Measurements from ENCODE around the gene KLHL22.
"Not testable (repeated sequence)": the region's sequence is repeated elsewhere in the genome, so short reads cannot be mapped to it uniquely, and the experiment has no call there.

The KLHL22 gene

DNA sequence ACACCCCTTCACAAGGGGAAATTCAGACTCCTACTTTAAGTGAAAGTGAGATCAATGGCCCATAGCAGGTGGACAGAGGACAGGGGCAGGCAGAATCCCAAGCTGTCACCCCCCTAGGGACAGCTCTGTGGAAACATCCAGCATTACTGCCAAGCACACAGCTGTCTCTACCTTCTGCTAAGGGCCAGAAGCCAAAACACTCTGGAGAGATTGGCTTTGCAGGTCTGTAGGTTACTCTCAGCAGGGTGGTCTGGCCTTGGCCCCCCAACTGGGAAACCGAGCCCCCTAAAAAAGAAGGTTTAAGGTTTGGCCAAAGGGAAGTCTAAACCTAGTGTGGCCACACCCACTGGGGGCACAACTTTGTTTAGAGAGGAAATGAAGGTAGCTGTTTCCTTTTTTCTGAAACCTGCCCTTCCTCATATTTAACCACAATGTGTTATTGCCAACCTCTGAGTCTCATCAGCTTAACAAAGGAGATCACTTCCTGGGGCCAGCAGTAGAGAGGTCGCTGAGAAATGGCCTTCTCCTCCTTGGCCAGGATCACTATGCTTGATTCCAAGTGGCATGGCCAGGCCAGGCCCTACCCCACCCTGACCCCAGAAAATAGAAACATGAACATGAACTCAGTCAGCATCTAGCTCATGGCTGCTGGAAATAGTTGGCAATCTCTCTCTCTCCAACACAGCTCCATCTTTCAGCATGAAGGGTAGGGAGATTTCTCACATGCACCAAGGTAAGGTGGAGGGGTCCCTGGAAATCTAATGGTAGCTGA, 32.1 kb downstream of the KLHL22 start:
- Histone ChIP-seq H3K27me3 (replicated peaks; ENCODE audit: control insufficient read depth, insufficient read depth, low read length) (no peaks in the 10 kb centered on the region), H3K4me1 (ENCODE audit: control insufficient read depth, insufficient read depth, low read length) (peaks cover 11% of the 10 kb centered on the region), H3K9me3 (ENCODE audit: control insufficient read depth, low read length) (no peaks in the 10 kb centered on the region), H3K36me3 (ENCODE audit: control insufficient read depth, insufficient read depth, low read length, severe bottlenecking) (peaks cover 39% of the 10 kb centered on the region), H3K9ac (ENCODE audit: low read length) (no peak overlapping the region), H3K4me3 (ENCODE audit: low read length) (no peak overlapping the region)
- no peak for DNase-seq (ENCODE audit: low read depth)

DNA sequence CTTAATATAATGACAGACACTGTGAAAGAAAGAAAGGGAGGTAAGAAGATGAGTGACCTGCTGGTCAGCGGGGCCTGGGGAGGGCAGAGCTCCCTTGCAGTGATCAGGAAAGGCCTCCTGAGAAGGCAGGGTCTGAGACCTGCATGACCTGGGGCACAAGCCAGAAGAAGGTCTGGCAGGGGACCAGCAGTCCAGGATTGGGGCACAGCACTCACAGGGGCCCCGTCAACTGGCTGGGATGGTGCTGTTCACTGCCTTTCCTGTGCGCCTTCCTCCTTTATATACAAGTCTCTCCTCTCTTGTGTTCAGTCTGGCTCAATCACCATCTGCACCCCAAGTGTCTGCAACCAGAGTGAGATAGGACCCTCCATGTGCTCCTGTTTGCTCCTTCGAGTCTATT, 35.7 kb downstream of the KLHL22 start:
- H3K9ac ChIP-seq (ENCODE audit: low read length) = no peak overlapping the region
- no peaks in the 10 kb centered on the region for H3K27me3 ChIP-seq (replicated peaks; ENCODE audit: control insufficient read depth, insufficient read depth, low read length)
- H3K36me3 ChIP-seq (ENCODE audit: control insufficient read depth, insufficient read depth, low read length, severe bottlenecking) = peaks cover 43% of the 10 kb centered on the region
- no peak for DNase-seq (ENCODE audit: low read depth)
- no peaks in the 10 kb centered on the region for H3K9me3 ChIP-seq (ENCODE audit: control insufficient read depth, low read length)
- no peak overlapping the region for H3K4me3 ChIP-seq (ENCODE audit: low read length)
- peaks cover 17% of the 10 kb centered on the region for H3K4me1 ChIP-seq (ENCODE audit: control insufficient read depth, insufficient read depth, low read length)

DNA sequence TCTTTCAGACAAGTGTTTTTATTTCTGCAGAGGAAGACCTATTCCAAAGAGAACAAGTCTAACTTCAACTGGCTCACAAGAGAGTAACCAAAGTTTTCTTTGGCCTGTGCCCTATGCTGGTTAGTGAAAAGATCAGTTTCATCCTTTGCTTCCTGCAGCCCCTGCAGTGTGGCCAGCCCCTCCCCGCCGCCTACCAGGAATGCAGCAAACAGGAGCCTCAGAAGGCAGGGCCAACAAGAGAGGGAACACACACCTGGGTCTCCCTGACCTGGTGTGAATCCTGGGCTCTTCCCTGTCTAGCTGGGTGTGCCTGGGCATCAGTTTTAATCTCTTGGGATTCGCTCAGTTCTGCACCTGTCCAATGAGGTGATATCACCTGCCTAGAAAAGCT, 36.4 kb downstream of the KLHL22 start:
- Histone ChIP-seq H3K4me1 (ENCODE audit: control insufficient read depth, insufficient read depth, low read length) (peaks cover 17% of the 10 kb centered on the region), H3K4me3 (ENCODE audit: low read length) (no peak overlapping the region), H3K27me3 (replicated peaks; ENCODE audit: control insufficient read depth, insufficient read depth, low read length) (no peaks in the 10 kb centered on the region), H3K9ac (ENCODE audit: low read length) (no peak overlapping the region), H3K36me3 (ENCODE audit: control insufficient read depth, insufficient read depth, low read length, severe bottlenecking) (peaks cover 41% of the 10 kb centered on the region), H3K9me3 (ENCODE audit: control insufficient read depth, low read length) (no peaks in the 10 kb centered on the region)
- DNase-seq (ENCODE audit: low read depth) = no peak

DNA sequence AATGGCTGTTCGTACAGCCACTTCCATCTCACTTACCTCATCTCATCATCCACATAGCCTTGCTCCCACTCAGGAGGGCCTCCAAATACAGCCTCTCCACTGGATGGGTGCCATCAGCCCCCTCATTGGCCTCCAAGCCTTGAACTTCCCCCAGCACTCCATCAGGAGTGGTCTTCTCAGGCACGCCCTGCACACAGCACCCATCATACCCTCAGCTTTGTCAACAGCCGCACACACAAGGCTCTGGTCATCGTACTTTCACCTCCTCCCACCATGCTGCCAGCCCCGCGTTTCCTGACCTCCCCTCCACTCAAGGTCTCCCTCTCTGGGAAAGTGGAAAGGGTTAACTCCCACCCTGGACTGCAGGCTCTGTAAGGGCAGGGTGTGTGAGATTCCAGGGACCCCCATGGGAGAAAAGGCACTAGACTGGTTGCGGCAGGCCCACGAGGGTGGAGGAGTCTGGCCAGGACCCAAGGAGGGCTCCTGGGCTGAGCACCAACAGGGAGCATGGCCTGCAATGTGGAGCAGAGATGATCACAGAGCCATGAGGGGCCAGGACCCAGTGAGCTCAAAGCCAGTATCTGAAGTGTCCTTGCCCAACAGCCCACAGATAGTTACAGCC, 37.0 kb downstream of the KLHL22 start:
- Histone ChIP-seq H3K27me3 (replicated peaks; ENCODE audit: control insufficient read depth, insufficient read depth, low read length) (no peaks in the 10 kb centered on the region), H3K9ac (ENCODE audit: low read length) (no peak overlapping the region), H3K9me3 (ENCODE audit: control insufficient read depth, low read length) (no peaks in the 10 kb centered on the region), H3K4me3 (ENCODE audit: low read length) (no peak overlapping the region), H3K36me3 (ENCODE audit: control insufficient read depth, insufficient read depth, low read length, severe bottlenecking) (peaks cover 37% of the 10 kb centered on the region), H3K4me1 (ENCODE audit: control insufficient read depth, insufficient read depth, low read length) (peaks cover 17% of the 10 kb centered on the region)
- no peak for DNase-seq (ENCODE audit: low read depth)

DNA sequence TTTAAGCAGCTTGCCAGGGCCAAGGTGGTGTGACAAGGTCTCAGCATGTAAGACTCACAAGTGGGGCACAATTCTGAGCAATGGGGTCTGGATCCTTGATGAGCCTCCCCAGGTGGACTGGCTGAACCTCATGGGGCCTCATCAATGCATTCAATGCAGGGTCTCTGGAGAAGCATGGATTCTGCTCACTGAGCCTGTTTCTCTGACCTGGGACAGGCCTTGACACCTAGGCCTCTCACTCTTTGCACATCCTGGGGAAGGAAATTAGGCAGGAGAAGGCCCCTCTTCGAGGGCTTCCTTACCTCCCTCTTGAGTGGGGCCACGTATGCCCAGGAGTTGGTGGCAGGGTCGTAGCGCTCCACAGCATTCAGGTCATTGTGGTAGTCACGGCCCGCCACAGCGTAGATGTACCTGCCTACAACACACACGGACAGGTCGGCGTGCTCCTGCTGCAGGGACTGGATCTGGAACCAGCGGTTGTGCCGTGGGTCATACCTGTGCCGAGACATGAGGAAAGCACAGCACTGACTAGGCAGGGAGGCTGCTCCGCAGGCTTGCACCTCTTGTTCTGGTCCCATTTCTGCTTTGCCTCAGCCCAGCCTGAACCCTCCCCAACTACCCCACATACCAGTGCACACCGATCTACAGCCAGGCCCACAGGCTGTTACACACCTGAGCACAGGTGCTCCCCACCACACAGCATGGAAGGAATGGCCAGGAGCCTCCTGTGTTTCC, 37.9 kb downstream of the KLHL22 start:
- Histone ChIP-seq H3K36me3 (ENCODE audit: control insufficient read depth, insufficient read depth, low read length, severe bottlenecking) (peaks cover 33% of the 10 kb centered on the region), H3K27me3 (replicated peaks; ENCODE audit: control insufficient read depth, insufficient read depth, low read length) (no peaks in the 10 kb centered on the region), H3K4me1 (ENCODE audit: control insufficient read depth, insufficient read depth, low read length) (peaks cover 17% of the 10 kb centered on the region), H3K9me3 (ENCODE audit: control insufficient read depth, low read length) (no peaks in the 10 kb centered on the region), H3K4me3 (ENCODE audit: low read length) (no peak overlapping the region), H3K9ac (ENCODE audit: low read length) (no peak overlapping the region)
- DNase-seq (ENCODE audit: low read depth) = no peak

DNA sequence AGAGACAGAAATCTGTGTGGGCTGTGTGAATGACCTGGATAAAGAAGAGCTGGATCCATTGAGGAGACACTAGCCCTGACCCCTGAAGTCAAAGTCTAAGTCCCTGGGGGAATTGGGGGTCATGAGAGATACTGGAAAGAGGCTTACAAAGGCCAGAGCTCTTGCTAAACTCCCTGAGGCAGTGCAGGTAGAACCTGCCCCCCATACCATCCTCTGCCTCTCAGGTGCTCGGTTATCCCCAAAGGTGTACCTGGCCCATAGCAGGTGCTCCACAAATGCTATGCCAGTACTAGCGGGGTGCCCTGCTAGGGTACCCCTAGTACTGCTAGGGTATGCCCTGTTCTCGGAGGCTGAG, 38.9 kb downstream of the KLHL22 start:
- H3K4me3 ChIP-seq (ENCODE audit: low read length) = no peak overlapping the region
- peaks cover 17% of the 10 kb centered on the region for H3K4me1 ChIP-seq (ENCODE audit: control insufficient read depth, insufficient read depth, low read length)
- H3K27me3 ChIP-seq (replicated peaks; ENCODE audit: control insufficient read depth, insufficient read depth, low read length) = no peaks in the 10 kb centered on the region
- peaks cover 38% of the 10 kb centered on the region for H3K36me3 ChIP-seq (ENCODE audit: control insufficient read depth, insufficient read depth, low read length, severe bottlenecking)
- H3K9me3 ChIP-seq (ENCODE audit: control insufficient read depth, low read length) = no peaks in the 10 kb centered on the region
- no peak overlapping the region for H3K9ac ChIP-seq (ENCODE audit: low read length)
- no peak for DNase-seq (ENCODE audit: low read depth)

DNA sequence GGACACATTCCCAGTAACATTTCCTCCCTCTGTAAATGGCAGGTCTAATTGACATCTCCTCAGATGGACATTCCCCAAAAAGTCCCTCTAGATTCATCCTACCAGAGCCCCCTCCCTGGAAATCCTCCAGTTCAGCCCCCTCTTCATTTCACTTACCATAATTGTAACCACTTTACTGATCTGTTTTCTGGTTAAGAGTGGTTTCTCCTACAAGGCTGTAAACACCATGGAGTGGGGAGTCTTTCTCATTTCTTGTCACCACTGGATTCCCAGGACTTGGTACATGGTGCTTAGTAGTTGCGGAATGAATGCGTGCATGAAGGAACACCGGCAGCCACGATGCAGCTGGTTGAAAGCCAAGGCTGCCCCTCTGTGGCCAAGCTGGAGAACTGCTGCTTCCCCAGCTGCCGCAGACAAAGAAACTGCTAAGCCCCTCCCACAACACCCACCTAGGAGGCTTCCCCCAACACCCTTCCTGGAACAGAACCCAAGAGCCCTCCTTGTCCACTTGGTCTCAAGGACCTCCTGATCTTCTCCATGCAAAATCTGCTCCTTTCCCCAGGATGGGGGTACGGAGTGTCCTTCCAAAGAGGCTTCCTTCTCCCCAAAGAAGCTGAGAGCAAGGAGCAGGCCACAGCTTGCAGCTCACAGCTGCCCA, 39.4 kb downstream of the KLHL22 start:
- H3K9ac ChIP-seq (ENCODE audit: low read length) = no peak overlapping the region
- peaks cover 17% of the 10 kb centered on the region for H3K4me1 ChIP-seq (ENCODE audit: control insufficient read depth, insufficient read depth, low read length)
- peaks cover 38% of the 10 kb centered on the region for H3K36me3 ChIP-seq (ENCODE audit: control insufficient read depth, insufficient read depth, low read length, severe bottlenecking)
- no peaks in the 10 kb centered on the region for H3K9me3 ChIP-seq (ENCODE audit: control insufficient read depth, low read length)
- H3K27me3 ChIP-seq (replicated peaks; ENCODE audit: control insufficient read depth, insufficient read depth, low read length) = no peaks in the 10 kb centered on the region
- no peak overlapping the region for H3K4me3 ChIP-seq (ENCODE audit: low read length)
- DNase-seq (ENCODE audit: low read depth) = peak; percentile 93

DNA sequence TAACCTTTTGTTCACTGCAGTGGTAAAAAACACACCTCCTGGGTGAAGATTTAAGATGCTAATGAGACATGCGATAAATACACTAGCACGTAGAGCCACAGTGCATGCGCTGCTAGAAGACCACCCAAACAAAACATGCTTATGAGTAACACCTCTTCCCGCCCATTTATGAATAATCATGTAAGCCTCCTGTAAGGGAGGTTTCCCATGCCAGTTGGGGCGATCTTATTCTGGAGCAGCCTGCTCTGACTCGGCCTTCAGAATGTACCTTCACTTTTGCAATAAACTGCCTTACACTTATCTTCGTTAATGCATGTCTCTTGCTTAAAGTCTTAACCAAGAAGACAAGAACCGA, 39.9 kb downstream of the KLHL22 start:
- no peak for DNase-seq (ENCODE audit: low read depth)
- H3K27me3 ChIP-seq (replicated peaks; ENCODE audit: control insufficient read depth, insufficient read depth, low read length) = no peaks in the 10 kb centered on the region
- H3K4me3 ChIP-seq (ENCODE audit: low read length) = no peak overlapping the region
- H3K9me3 ChIP-seq (ENCODE audit: control insufficient read depth, low read length) = no peaks in the 10 kb centered on the region
- H3K9ac ChIP-seq (ENCODE audit: low read length) = no peak overlapping the region
- peaks cover 17% of the 10 kb centered on the region for H3K4me1 ChIP-seq (ENCODE audit: control insufficient read depth, insufficient read depth, low read length)
- peaks cover 37% of the 10 kb centered on the region for H3K36me3 ChIP-seq (ENCODE audit: control insufficient read depth, insufficient read depth, low read length, severe bottlenecking)

DNA sequence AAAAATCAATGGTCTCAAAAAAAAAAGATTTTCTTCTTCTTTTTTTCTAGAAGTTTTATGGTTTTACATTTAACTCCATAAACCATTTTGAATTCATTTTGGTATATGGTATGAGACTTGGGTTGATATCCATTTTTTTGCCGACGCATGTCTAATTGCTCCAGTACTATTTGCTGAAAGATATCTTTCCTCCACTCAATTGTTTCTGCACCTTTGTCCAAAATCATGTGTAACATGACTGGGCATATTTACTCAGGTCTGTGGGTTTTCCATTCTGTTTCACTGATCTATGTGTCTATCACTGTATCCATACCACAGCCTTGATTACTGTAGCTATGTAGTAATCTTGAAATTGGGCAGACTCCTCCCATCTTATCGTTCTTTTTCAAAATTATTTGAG, 42.4 kb downstream of the KLHL22 start:
- H3K4me1 ChIP-seq (ENCODE audit: control insufficient read depth, insufficient read depth, low read length) = peaks cover 5% of the 10 kb centered on the region
- no peak overlapping the region for H3K9ac ChIP-seq (ENCODE audit: low read length)
- DNase-seq (ENCODE audit: low read depth) = no peak
- H3K36me3 ChIP-seq (ENCODE audit: control insufficient read depth, insufficient read depth, low read length, severe bottlenecking) = peaks cover 38% of the 10 kb centered on the region
- H3K9me3 ChIP-seq (ENCODE audit: control insufficient read depth, low read length) = no peaks in the 10 kb centered on the region
- H3K4me3 ChIP-seq (ENCODE audit: low read length) = no peak overlapping the region
- no peaks in the 10 kb centered on the region for H3K27me3 ChIP-seq (replicated peaks; ENCODE audit: control insufficient read depth, insufficient read depth, low read length)

DNA sequence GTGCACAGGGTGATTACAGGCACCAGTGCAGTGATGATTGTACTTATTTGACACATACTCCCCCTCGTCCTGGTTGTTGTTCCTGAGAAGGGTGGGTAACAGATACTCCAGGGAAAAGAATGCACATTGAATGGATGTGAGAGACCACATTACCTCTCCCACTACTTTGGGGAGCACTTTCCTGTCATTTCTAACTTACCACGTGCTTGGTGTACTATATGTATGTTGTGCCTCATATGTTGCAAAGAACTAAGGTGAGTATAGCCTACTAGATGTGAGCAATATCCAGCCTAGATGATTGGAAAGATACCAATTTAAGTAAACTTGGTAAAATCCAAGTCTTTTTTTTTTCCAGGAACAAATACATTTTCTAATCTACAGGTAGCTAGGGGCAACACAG, 43.7 kb downstream of the KLHL22 start:
- no peaks in the 10 kb centered on the region for H3K27me3 ChIP-seq (replicated peaks; ENCODE audit: control insufficient read depth, insufficient read depth, low read length)
- DNase-seq (ENCODE audit: low read depth) = no peak
- no peak overlapping the region for H3K4me3 ChIP-seq (ENCODE audit: low read length)
- no peak overlapping the region for H3K9ac ChIP-seq (ENCODE audit: low read length)
- no peaks in the 10 kb centered on the region for H3K9me3 ChIP-seq (ENCODE audit: control insufficient read depth, low read length)
- H3K4me1 ChIP-seq (ENCODE audit: control insufficient read depth, insufficient read depth, low read length) = peaks cover 5% of the 10 kb centered on the region
- H3K36me3 ChIP-seq (ENCODE audit: control insufficient read depth, insufficient read depth, low read length, severe bottlenecking) = peaks cover 27% of the 10 kb centered on the region

DNA sequence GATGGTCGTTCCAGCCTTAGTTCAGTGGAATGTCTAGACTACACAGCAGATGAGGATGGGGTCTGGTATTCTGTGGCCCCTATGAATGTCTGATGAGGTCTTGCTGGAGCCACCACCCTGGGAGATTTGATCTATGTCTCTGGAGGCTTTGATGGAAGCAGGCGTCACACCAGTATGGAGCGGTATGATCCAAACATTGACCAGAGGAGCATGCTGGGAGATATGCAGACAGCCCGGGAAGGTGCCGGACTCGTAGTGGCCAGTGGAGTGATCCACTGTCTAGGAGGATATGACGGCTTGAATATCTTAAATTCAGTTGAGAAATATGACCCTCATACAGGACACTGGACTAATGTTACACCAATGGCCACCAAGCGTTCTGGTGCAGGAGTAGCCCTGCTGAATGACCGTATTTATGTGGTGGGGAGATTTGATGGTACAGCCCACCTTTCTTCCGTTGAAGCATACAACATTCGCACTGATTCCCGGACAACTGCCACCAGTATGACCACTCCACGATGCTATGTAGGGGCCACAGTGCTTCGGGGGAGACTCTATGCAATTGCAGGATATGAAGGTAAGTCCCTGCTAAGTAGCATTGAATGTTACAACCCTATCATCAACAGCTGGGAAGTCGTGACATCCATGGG, 44.3 kb downstream of the KLHL22 start:
- H3K9me3 ChIP-seq (ENCODE audit: control insufficient read depth, low read length); H3K9ac ChIP-seq (ENCODE audit: low read length); H3K4me3 ChIP-seq (ENCODE audit: low read length); H3K4me1 ChIP-seq (ENCODE audit: control insufficient read depth, insufficient read depth, low read length); H3K27me3 ChIP-seq (replicated peaks; ENCODE audit: control insufficient read depth, insufficient read depth, low read length); DNase-seq (ENCODE audit: low read depth): not testable (repeated sequence)
- H3K36me3 ChIP-seq (ENCODE audit: control insufficient read depth, insufficient read depth, low read length, severe bottlenecking) = peaks cover 25% of the 10 kb centered on the region

Data from adipocyte (in vitro differentiated cells).